ENCODE results near the gene FKBP8.

- TF ChIP-seq CTCF (IDR thresholded peaks at IDR 0.05): no peak
- TF ChIP-seq POLR2A (IDR thresholded peaks at IDR 0.05): peak in 1 of 2 donors; percentile 88
Observed at GRCh38 chr19:18571564-18572344, 28.4 kb upstream of the FKBP8 start, which contains the start of gene UBA52.

Data from thyroid gland (tissue), 4 donors.